GM21360 (cell line): ENCODE results near the gene ERI3.

ENCODE experiments used
- ATAC-seq: cut with Tn5 transposase; IDR thresholded peaks from one replicate; pipeline ENCODE4 v1.9.1; 2021; ENCODE audit warnings: mild to moderate bottlenecking, moderate library complexity; ENCODE audit not compliant: unreplicated experiment

Gene ERI3

DNA sequence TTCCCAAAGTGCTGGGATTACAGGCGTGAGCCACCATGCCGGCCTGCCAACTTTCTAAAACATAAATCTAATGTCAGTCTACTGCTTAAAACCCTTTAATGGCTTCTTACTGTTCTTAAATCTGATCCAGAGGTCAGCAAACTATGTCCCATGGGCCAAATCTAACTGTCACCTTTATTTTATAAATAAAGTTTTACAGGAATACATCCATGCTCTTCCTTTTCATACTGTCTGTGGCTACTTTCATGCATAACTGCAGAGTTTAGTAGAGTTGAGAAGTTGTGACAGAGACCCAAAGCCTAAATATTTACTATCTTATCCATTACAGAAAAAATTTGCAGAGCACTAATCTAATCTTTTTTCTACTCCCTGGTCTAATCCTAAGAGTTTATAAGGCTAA, 3.8 kb downstream of the ERI3 start:
- ATAC-seq = no peak

GRCh38 chr1:44348061-44348485, 7.0 kb downstream of the ERI3 start:
- ATAC-seq = no peak

DNA sequence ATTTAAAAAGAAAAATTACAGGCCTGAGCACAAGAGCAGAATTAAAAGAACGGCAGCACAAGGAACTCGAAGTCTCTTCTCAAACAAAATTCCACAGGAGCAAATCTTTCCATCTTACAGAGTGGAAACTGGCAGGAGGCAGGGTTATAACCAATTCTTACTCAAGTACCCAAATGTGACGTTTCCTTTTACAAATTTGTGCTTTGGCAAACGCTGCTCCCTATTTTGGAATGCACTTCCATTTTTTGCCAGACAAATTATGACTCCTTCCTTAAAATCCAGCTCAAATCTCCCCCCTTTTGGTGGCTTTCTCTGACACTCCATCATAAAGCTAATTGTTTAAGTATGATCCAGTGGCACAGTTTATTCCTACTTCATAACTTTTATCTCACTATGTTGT, 7.8 kb downstream of the ERI3 start:
- no peak for ATAC-seq

- no peak for ATAC-seq
Observed at GRCh38 chr1:44346878-44347277, 8.2 kb downstream of the ERI3 start.

GRCh38 chr1:44346184-44346583, 8.9 kb downstream of the ERI3 start:
- ATAC-seq = no peak

DNA sequence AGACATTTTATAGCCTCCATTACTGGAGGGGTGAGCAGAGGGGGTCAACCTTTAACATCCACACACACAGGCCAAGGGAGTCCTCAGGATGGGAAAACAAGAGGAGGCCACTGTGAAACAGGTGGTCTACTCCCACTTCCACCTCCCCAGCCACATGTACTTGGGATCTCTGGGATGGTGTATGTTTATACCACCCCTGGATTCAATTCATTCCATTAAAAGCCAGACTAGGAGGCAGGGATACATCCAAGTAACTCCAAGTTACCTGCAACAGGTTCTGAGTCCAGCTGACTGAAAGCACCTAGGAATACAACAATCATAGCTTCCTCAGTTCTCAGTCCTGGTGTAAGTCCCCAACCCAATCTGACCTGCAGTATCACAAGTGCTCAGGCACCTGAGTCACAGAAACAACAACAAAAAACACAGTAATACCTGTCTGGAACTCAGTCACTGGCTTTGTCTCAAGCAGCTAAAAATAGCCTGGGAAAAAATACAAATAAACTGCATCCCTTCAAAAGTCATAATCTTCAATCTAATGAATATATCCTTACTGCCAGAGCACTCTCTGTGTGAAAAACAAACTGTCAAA, 9.8 kb downstream of the ERI3 start:
- no peak for ATAC-seq

DNA sequence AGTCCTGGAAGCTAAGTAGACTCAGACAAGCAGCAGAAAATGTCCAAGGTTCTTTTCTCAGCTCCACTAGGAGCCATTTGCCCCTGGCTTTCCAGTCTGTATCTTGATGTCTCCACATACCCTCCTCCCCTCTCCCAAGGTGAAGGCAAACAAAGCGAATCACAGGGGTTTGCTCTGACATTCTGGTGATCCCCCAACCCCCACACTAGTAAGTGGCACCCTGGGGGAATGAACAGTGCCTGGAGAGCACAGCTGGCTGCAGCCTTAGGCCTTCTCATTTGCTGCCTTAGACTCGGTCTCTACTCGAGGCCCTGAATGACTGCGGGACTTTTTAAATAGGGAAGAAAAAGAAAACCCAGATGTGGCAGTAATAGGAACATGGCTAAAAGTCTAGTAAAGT, 15.3 kb downstream of the ERI3 start:
- no peak for ATAC-seq

DNA sequence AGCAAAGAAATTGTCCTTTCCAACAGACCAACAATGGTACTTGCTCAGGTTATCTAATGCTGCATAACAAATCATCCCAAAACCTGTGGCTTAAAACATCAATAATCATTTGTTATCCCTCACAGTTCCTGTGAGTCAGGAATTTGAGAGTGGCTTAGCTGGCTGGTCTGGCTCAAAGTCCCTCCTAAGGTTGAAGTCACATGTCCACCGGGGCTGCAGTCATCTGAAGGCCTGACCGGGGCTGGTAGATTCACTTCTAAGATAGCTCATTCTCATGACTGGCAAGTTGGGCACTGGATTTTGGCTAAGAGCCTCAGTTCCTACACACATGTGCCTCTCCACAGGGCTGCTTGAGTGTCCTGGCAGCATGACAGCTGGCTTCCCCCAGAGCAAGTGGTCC, 16.9 kb downstream of the ERI3 start:
- no peak for ATAC-seq

- no peak for ATAC-seq
Observed at GRCh38 chr1:44336668-44337067, 18.4 kb downstream of the ERI3 start.

GRCh38 chr1:44334968-44335367, 20.1 kb downstream of the ERI3 start:
- ATAC-seq = no peak

GRCh38 chr1:44333376-44333775, 21.7 kb downstream of the ERI3 start:
- ATAC-seq = no peak

- ATAC-seq = no peak
Observed at GRCh38 chr1:44332505-44332904, 22.6 kb downstream of the ERI3 start.

DNA sequence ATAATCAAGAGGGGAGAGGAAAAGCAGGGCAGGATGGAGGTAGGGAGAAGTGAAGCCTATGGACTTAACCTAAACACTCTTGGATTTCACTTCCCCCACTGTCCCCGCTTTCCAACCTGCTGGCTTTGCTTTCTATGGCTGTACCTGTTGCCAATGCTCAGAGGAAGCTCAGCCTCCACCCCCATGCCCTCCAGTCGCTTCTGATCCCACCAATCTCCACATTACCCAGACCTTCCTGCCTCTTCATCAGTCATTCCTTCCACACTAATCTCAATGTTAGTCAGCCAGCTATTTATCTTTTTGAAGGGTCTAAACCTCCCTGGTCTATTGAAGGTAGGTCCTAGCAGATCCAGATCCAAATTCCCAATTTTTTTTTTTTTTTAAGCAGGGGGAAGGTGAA, 24.1 kb downstream of the ERI3 start:
- no peak for ATAC-seq

- no peak for ATAC-seq
Observed at GRCh38 chr1:44328671-44329416, 26.2 kb downstream of the ERI3 start.

DNA sequence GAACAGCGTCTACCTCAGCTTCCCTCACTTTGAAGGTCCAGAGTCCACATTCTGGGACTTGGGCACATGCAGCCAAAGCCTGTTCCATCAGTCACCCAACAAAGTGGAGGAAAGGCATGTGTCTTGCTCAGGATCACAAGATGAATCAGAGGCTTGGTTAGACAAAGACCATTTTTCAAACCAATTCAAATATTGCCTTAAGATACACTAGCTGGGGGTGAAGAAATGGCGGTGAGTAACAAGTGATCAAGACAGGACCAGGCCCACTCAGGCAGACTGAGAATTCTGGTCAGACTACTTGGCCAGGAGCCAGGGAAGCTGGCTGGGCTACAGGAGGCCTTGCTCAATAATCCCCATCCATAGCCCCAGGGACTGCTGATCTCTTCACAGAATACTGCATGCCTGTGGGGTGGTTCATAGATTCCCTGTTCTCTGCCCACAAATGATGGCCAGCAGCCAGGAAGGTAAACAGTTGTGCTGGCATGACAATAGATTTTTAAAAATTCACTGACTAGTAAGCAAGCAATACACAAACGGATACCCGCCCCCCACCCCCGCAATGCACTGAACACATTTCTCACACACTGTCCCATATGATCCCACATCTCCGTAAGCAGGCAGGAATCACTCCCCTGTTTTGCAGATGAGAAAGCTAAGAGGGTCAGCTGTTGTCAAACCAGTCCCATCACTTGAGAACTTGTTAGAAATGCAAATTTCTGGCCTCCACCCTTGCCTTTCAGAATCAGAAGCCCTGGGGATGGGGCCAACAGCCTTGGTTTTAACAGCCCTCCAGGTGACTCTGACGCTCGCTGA, 27.2 kb downstream of the ERI3 start:
- no peak for ATAC-seq

DNA sequence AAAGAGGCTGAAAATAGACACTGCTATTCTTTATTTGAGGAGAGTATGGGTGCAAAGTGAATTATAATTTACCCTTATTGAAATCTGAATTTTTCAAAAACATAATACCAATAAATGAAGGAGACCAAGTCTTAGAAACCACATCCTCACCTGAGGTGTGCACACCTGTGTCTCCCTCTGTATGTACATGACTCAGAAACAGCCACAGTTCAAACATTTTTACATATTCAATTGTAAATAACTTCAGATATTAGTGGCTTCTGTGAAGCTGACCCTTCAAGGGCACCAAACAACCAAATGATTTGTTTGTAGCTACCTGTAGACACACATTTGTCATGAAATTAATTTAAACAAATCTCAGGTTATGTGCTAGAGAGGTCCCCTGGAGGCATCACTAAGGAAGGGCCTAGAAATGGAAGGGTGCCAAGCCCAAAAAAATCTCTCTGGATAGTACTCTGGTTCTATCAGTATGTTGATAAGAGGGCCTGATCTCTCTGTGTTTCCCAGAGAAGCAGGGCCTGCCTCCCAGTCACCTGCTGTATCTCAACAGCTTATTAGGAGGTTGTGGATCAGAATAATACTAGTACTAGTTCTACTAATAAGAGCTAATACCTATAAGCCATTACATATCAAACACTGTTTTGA, 28.1 kb downstream of the ERI3 start:
- ATAC-seq = no peak

GRCh38 chr1:44326024-44326701, 28.9 kb downstream of the ERI3 start:
- ATAC-seq = no peak

GRCh38 chr1:44323947-44324346, 31.1 kb downstream of the ERI3 start:
- no peak for ATAC-seq

- ATAC-seq = no peak
Observed at GRCh38 chr1:44322367-44322766, 32.7 kb downstream of the ERI3 start.

GRCh38 chr1:44321466-44321865, 33.6 kb downstream of the ERI3 start:
- no peak for ATAC-seq
